H1 (cell line): Measurements from ENCODE around the gene TLR7. TPM values are rescaled to one million over a fixed set of nuclear protein-coding genes. Genes with fewer than 3 reads are reported as not detected.

Experiments used
- CTCF ChIA-PET: fragments of 300-600 bp; sonication (Branson Sonifier 250); formaldehyde crosslinking; loops from one replicate; lab custom pipeline; 2021; ENCODE audit not compliant: partially characterized antibody; lab: Charles Lee
- POLR2A ChIA-PET: fragments of 300-600 bp; sonication (Branson Sonifier 250); formaldehyde crosslinking; loops from one replicate; lab custom pipeline; 2021; ENCODE audit warnings: inconsistent platforms; ENCODE audit not compliant: partially characterized antibody; lab: Charles Lee
- DNase-seq, 2 experiments: peaks; one replicate each; pipeline versions ENCODE4 v3.0.0 to v3.0.0-alpha.2; 2010 to 2022; ENCODE audit warnings: low spot score in 2 of 2, low read depth in 1 of 2, mixed read lengths in 1 of 2
- FAIRE-seq: peaks from 2 replicates; lab custom pipeline; 2011; peaks lifted over from hg19 to GRCh38; lab: Jason Lieb, UNC
- H2AFZ ChIP-seq: 2 replicates; pipeline ENCODE4 v1.8.1; 2012; ENCODE audit warnings: low read length, inconsistent platforms
- H2AK5ac ChIP-seq: 2 replicates; pipeline ENCODE4 v1.6.1; 2013; ENCODE audit warnings: low read depth, low read length
- H2BK120ac ChIP-seq: replicated peaks from 2 replicates; pipeline ENCODE3; 2013; ENCODE audit warnings: low read depth, low read length, inconsistent platforms
- H2BK12ac ChIP-seq: 2 replicates; pipeline ENCODE4 v1.6.1; 2013; ENCODE audit warnings: low read depth, low read length
- H2BK15ac ChIP-seq: 2 replicates; pipeline ENCODE4 v1.6.1; 2013; ENCODE audit warnings: low read length
- H2BK20ac ChIP-seq: 2 replicates; pipeline ENCODE4 v1.6.1; 2013; ENCODE audit warnings: low read length
- H2BK5ac ChIP-seq: 2 replicates; pipeline ENCODE4 v1.6.1; 2013; ENCODE audit warnings: low read depth, low read length
- H3K14ac ChIP-seq: 2 replicates; pipeline ENCODE4 v1.6.1; 2013; ENCODE audit warnings: inconsistent platforms; ENCODE audit not compliant: insufficient read length
- H3K18ac ChIP-seq: 2 replicates; pipeline ENCODE4 v1.6.1; 2013; ENCODE audit warnings: low read length; ENCODE audit errors: extremely low read depth
- H3K23ac ChIP-seq: 2 replicates; pipeline ENCODE4 v1.6.1; 2013; ENCODE audit warnings: inconsistent platforms; ENCODE audit not compliant: insufficient read length
- H3K23me2 ChIP-seq: 2 replicates; pipeline ENCODE4 v1.6.1; 2013; ENCODE audit warnings: low read depth, low read length
- H3K27ac ChIP-seq: 2 replicates; pipeline ENCODE4 v1.6.1; 2011; ENCODE audit warnings: low read depth, low read length, inconsistent platforms
- H3K27me3 ChIP-seq, 4 experiments: replicated peaks in 1 of 4; 1 replicate in 1 of 4; 2 replicates in 3 of 4; pipeline versions ENCODE4 v1.6.1 to v1.8.1; 2011 to 2013; ENCODE audit warnings: low read length in 3 of 4, mild to moderate bottlenecking in 3 of 4, inconsistent platforms in 2 of 4, mixed read lengths in 2 of 4, moderate library complexity in 1 of 4; ENCODE audit not compliant: control insufficient read depth in 3 of 4, insufficient read depth in 3 of 4; ENCODE audit errors: extremely low read depth in 1 of 4
- H3K36me3 ChIP-seq, 4 experiments: 2 replicates each; pipeline versions ENCODE4 v1.6.1 to v1.8.1; 2011 to 2013; ENCODE audit warnings: mild to moderate bottlenecking in 4 of 4, low read length in 3 of 4, moderate library complexity in 2 of 4, control low read depth in 1 of 4, inconsistent platforms in 1 of 4; ENCODE audit not compliant: insufficient read depth in 4 of 4, control insufficient read depth in 2 of 4
- H3K4ac ChIP-seq: replicated peaks from 2 replicates; pipeline ENCODE3; 2013; ENCODE audit warnings: low read length, low read depth, mixed read lengths, inconsistent platforms; ENCODE audit not compliant: insufficient read length
- H3K4me1 ChIP-seq, 4 experiments: replicated peaks in 1 of 4; 1 replicate in 1 of 4; 2 replicates in 3 of 4; pipeline versions ENCODE4 v1.6.1 to v1.8.1; 2011 to 2013; ENCODE audit warnings: low read length in 3 of 4, inconsistent platforms in 2 of 4, mixed read lengths in 1 of 4; ENCODE audit not compliant: insufficient read depth in 4 of 4, control insufficient read depth in 3 of 4
- H3K4me2 ChIP-seq, 2 experiments: 2 replicates each; pipeline versions ENCODE4 v1.6.1 to v1.8.1; 2011 to 2013; ENCODE audit warnings: low read depth in 2 of 2, low read length in 2 of 2, control low read depth in 1 of 2, inconsistent platforms in 1 of 2, mild to moderate bottlenecking in 1 of 2; ENCODE audit not compliant: insufficient read depth in 1 of 2
- H3K4me3 ChIP-seq, 4 experiments: fragments of 200-600, 300-600 bp in 1 of 4; sonication (generic), shearing (Covaris generic), sonication (Bioruptor Twin) in 1 of 4; 2 replicates each; pipeline versions ENCODE4 v1.5.1 to v1.8.1; 2011 to 2016; ENCODE audit warnings: low read length in 4 of 4, low read depth in 3 of 4, control low read depth in 2 of 4, inconsistent platforms in 2 of 4, mild to moderate bottlenecking in 2 of 4, mixed read lengths in 1 of 4, moderate library complexity in 1 of 4; ENCODE audit not compliant: insufficient read depth in 2 of 4; ENCODE audit errors: extremely low read depth in 1 of 4
- H3K56ac ChIP-seq: replicated peaks from 2 replicates; pipeline ENCODE3; 2013; ENCODE audit warnings: low read depth, mild to moderate bottlenecking, mixed read lengths, low read length, inconsistent platforms; ENCODE audit not compliant: insufficient read length
- H3K79me1 ChIP-seq: 2 replicates; pipeline ENCODE4 v1.6.1; 2013; ENCODE audit warnings: low read depth, low read length, control low read depth
- H3K79me2 ChIP-seq, 2 experiments: 2 replicates each; pipeline versions ENCODE4 v1.6.1 to v1.8.1; 2012 to 2013; ENCODE audit warnings: low read length in 2 of 2, mild to moderate bottlenecking in 2 of 2, inconsistent platforms in 1 of 2; ENCODE audit not compliant: insufficient read depth in 2 of 2, control insufficient read depth in 1 of 2
- H3K9ac ChIP-seq, 4 experiments: replicated peaks in 1 of 4; 1 replicate in 1 of 4; 2 replicates in 3 of 4; pipeline versions ENCODE4 v1.6.1 to v1.8.1; 2011 to 2013; ENCODE audit warnings: low read depth in 3 of 4, low read length in 3 of 4, control low read depth in 2 of 4, mild to moderate bottlenecking in 2 of 4, moderate library complexity in 2 of 4, inconsistent platforms in 1 of 4; ENCODE audit errors: extremely low read depth in 1 of 4
- H3K9me3 ChIP-seq, 2 experiments: 2 replicates each; pipeline versions ENCODE4 v1.6.1 to v1.8.1; 2012 to 2013; ENCODE audit warnings: mild to moderate bottlenecking in 2 of 2, moderate library complexity in 2 of 2, control low read depth in 1 of 2, inconsistent platforms in 1 of 2, low read depth in 1 of 2, low read length in 1 of 2, mixed read lengths in 1 of 2; ENCODE audit not compliant: insufficient read depth in 2 of 2
- H4K20me1 ChIP-seq, 2 experiments: replicated peaks in 1 of 2; 2 replicates each; pipeline versions ENCODE3 to v1.8.1; 2011 to 2013; ENCODE audit warnings: inconsistent platforms in 2 of 2, low read length in 2 of 2, mild to moderate bottlenecking in 1 of 2; ENCODE audit not compliant: insufficient read depth in 2 of 2, control insufficient read depth in 1 of 2
- H4K5ac ChIP-seq: 2 replicates; pipeline ENCODE4 v1.6.1; 2013; ENCODE audit warnings: low read length, low read depth, mixed read lengths, inconsistent platforms; ENCODE audit not compliant: insufficient read length
- H4K8ac ChIP-seq: 2 replicates; pipeline ENCODE4 v1.8.0; 2013; ENCODE audit warnings: mild to moderate bottlenecking, moderate library complexity, low read length, inconsistent platforms; ENCODE audit not compliant: insufficient read depth; ENCODE audit errors: extremely low read depth
- H4K91ac ChIP-seq: replicated peaks from 2 replicates; pipeline ENCODE3; 2013; ENCODE audit warnings: low read length, mixed read lengths, inconsistent platforms; ENCODE audit not compliant: insufficient read length
- CTCF ChIP-seq, 3 experiments: IDR thresholded peaks; 1 replicate in 2 of 3; 2 replicates in 1 of 3; pipeline versions ENCODE4 v1.5.1 to v1.6.1; 2011; ENCODE audit warnings: low read length in 3 of 3, mild to moderate bottlenecking in 3 of 3, inconsistent platforms in 2 of 3, low read depth in 1 of 3, moderate library complexity in 1 of 3; ENCODE audit not compliant: insufficient read depth in 1 of 3; ENCODE audit errors: control extremely low read depth in 1 of 3
- E2F6 ChIP-seq: IDR thresholded peaks from 2 replicates; pipeline ENCODE4 v1.6.1; 2012; ENCODE audit warnings: inconsistent platforms
- KDM5A ChIP-seq: fragments of 200-600 bp; IDR thresholded peaks from 2 replicates; pipeline ENCODE4 v1.7.1; 2012; ENCODE audit warnings: mild to moderate bottlenecking, low read length, inconsistent platforms, mixed read lengths
- MAX ChIP-seq: IDR thresholded peaks from 2 replicates; pipeline ENCODE4 v1.6.1; 2012; ENCODE audit warnings: inconsistent platforms
- RAD21 ChIP-seq, 2 experiments: IDR thresholded peaks in 1 of 2; conservative IDR thresholded peaks in 1 of 2; 2 replicates each; pipeline ENCODE4 v1.6.1; 2011; ENCODE audit warnings: low read depth in 2 of 2, low read length in 2 of 2, improper control_type of control experiment in 1 of 2, inconsistent platforms in 1 of 2, mild to moderate bottlenecking in 1 of 2, moderate library complexity in 1 of 2
- ZNF274 ChIP-seq: IDR thresholded peaks from 2 replicates; pipeline ENCODE4 v1.7.0; 2012; ENCODE audit warnings: low read length, borderline replicate concordance; ENCODE audit errors: extremely low read depth
- WGBS, 2 experiments: shearing (Covaris generic) in 1 of 2; methylation state at CpG; one replicate each; pipeline versions ENCODE4 v1.1.6 to v1.1.7; 2013 to 2015; ENCODE audit warnings: low lambda C conversion rate in 2 of 2, mixed read lengths in 2 of 2, inconsistent platforms in 1 of 2, low coverage in 1 of 2, missing lambda C conversion rate in 1 of 2; ENCODE audit not compliant: insufficient replicate concordance in 2 of 2, insufficient coverage in 1 of 2, insufficient read length in 1 of 2; ENCODE audit errors: extremely low coverage in 1 of 2, missing lambda C conversion rate in 1 of 2; 5-methylcytosine and 5-hydroxymethylcytosine counted together
- polyA plus RNA-seq, 7 experiments: library from polyadenylated mRNA; depleted of rRNA in 3 of 7; stranded (reverse) in 5 of 7; unstranded in 2 of 7; fragments of >200 nt in 5 of 7; fragments of 200-250 nt in 2 of 7; gene quantifications; 1 replicate in 5 of 7; 2 replicates in 1 of 7; 4 replicates in 1 of 7; pipeline versions ENCODE4 v1.2.1 to v1.2.3, GENCODE V29; 2011 to 2013; ENCODE audit warnings: missing spikeins in 2 of 7, mixed read lengths in 2 of 7
- total RNA-seq: library from RNA; stranded (reverse); fragmentation: NEBNext Ultra II Directional; extraction: Animal tissue kit (Norgen Biotek cat#: 25700); gene quantifications from 2 replicates; pipeline ENCODE4 v1.2.1, GENCODE V29; 2021
- TF ChIP-seq, protein P1 (sequence below): IDR thresholded peaks from 2 replicates; pipeline ENCODE4 v1.6.1; 2011; ENCODE audit warnings: low read depth, mild to moderate bottlenecking, low read length; ENCODE audit not compliant: insufficient read depth

The TLR7 gene
- total and polyA plus RNA-seq, 2 of the 8 experiments (the other 6 are each of a cell fraction or from before 2014, with no cell fraction given), result 0.02 TPM; not detected in 1

GRCh38 chrX:12901486-12901885 lies 34.6 kb downstream of the TLR7 start:
- H3K36me3 ChIP-seq, result no peaks in the 10 kb centered on the region
- H3K9ac ChIP-seq, result no peak overlapping the region
- DNase-seq, result peak in 1 of 2 experiments; percentile 69
- H2AK5ac ChIP-seq, result no peak overlapping the region
- no peak overlapping the region for H2BK120ac ChIP-seq
- H3K18ac ChIP-seq, result no peak overlapping the region
- no peak overlapping the region for H2BK20ac ChIP-seq
- no peak overlapping the region for H3K27ac ChIP-seq
- H2BK5ac ChIP-seq, result no peak overlapping the region
- no peak overlapping the region for H3K4me2 ChIP-seq
- no peak overlapping the region for H3K4ac ChIP-seq
- FAIRE-seq, result peak; percentile 65
- H4K20me1 ChIP-seq, result no peaks in the 10 kb centered on the region
- no peak overlapping the region for H2AFZ ChIP-seq
- no peak overlapping the region for H2BK15ac ChIP-seq
- H3K14ac ChIP-seq, result no peak overlapping the region
- no peaks in the 10 kb centered on the region for H3K79me1 ChIP-seq
- 40% methylated on average over 9 of the region's 10 CpGs; no CpG with 5 or more reads in 1 of the 2 experiments for WGBS, 2 experiments
- CTCF ChIA-PET, result interaction anchor here (1.1 to 3.5 kb wide), 6 partner anchors 11 to 87 kb away, joined by 3 to 28 read pairs (median 5); no protein-coding TSS in a partner anchor
- no peak overlapping the region for H3K23ac ChIP-seq
- peaks cover 0 to 3% of the 10 kb centered on the region in 2 experiments; a peak in 1 of 4 replicates for H3K9me3 ChIP-seq
- no peaks in the 10 kb centered on the region for H3K23me2 ChIP-seq
- no peak overlapping the region for H4K8ac ChIP-seq
- H3K27me3 ChIP-seq, result no peaks in the 10 kb centered on the region
- H4K5ac ChIP-seq, result no peak overlapping the region
- peak; percentile 67 for TF ChIP-seq E2F6
- TF ChIP-seq MAX, result peak; percentile 63
- TF ChIP-seq, protein P1, sequence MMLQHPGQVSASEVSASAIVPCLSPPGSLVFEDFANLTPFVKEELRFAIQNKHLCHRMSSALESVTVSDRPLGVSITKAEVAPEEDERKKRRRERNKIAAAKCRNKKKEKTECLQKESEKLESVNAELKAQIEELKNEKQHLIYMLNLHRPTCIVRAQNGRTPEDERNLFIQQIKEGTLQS, result no peak
- peak; percentile 36 to 54 (median 53) for TF ChIP-seq CTCF (IDR thresholded peaks at IDR 0.05; ENCODE audit: control extremely low read depth in 1 of 3, insufficient read depth in 1 of 3, low read depth in 1 of 3, low read length in 3 of 3)
- TF ChIP-seq RAD21 (IDR thresholded peaks at IDR 0.05 in 1 of 2, conservative IDR thresholded peaks at IDR 0.05 in 1 of 2; ENCODE audit: low read depth in 2 of 2, low read length in 2 of 2), result peak; percentile 67 to 73
- no peak for TF ChIP-seq KDM5A
- TF ChIP-seq ZNF274, result no peak
- TF ChIP-seq, all 59 proteins: peak for 4
- no peak overlapping the region for H4K91ac ChIP-seq
- POLR2A ChIA-PET, result no interaction called here
- H3K4me1 ChIP-seq, result peaks cover 0 to 2% (median 0%) of the 10 kb centered on the region in 4 experiments; a peak in 3 of 7 replicates
- H3K56ac ChIP-seq, result no peak overlapping the region
- H3K4me3 ChIP-seq, result no peak overlapping the region
- no peaks in the 10 kb centered on the region for H3K79me2 ChIP-seq
- no peak overlapping the region for H2BK12ac ChIP-seq
